Small intestine (tissue), 7 donors: ENCODE results near the gene FAM156B. TPM values are rescaled to one million over a fixed set of nuclear protein-coding genes. Genes with fewer than 3 reads are reported as not detected.
"Not testable (repeated sequence)": the region's sequence is repeated elsewhere in the genome, so short reads cannot be mapped to it uniquely, and the experiment has no call there.

ENCODE experiments used
- DNase-seq, 2 donors: peaks; one replicate each; pipeline versions ENCODE4 v3.0.0 to v3.0.0-alpha.2; 2013
- FAIRE-seq: peaks from 2 replicates; lab custom pipeline; 2012; peaks lifted over from hg19 to GRCh38; lab: Jason Lieb, UNC
- H3K27ac ChIP-seq, 3 donors: one replicate each; pipeline ENCODE4 v1.5.1; 2013; ENCODE audit warnings: low read length in 2 of 3, mild to moderate bottlenecking in 2 of 3, control low read depth in 1 of 3, inconsistent platforms in 1 of 3, low read depth in 1 of 3, moderate library complexity in 1 of 3
- H3K27me3 ChIP-seq, 3 donors: one replicate each; pipeline ENCODE4 v1.6.1; 2013; ENCODE audit warnings: low read length in 3 of 3, inconsistent platforms in 1 of 3; ENCODE audit not compliant: control insufficient read depth in 3 of 3, insufficient read depth in 3 of 3
- H3K36me3 ChIP-seq, 3 donors: one replicate each; pipeline ENCODE4 v1.6.1; 2013; ENCODE audit warnings: low read length in 3 of 3, inconsistent platforms in 1 of 3, low read depth in 1 of 3, mild to moderate bottlenecking in 1 of 3, moderate library complexity in 1 of 3; ENCODE audit not compliant: control insufficient read depth in 3 of 3, insufficient read depth in 2 of 3
- H3K4me1 ChIP-seq, 3 donors: one replicate each; pipeline ENCODE4 v1.6.1; 2013; ENCODE audit warnings: low read length in 2 of 3, inconsistent platforms in 1 of 3, low read depth in 1 of 3, mild to moderate bottlenecking in 1 of 3, moderate library complexity in 1 of 3; ENCODE audit not compliant: control insufficient read depth in 3 of 3, insufficient read depth in 2 of 3
- H3K4me3 ChIP-seq, 3 donors: one replicate each; pipeline ENCODE4 v1.5.1; 2013; ENCODE audit warnings: low read length in 3 of 3, control low read depth in 1 of 3, inconsistent platforms in 1 of 3, low read depth in 1 of 3, mild to moderate bottlenecking in 1 of 3, moderate library complexity in 1 of 3
- H3K9me3 ChIP-seq, 2 donors: one replicate each; pipeline ENCODE4 v1.6.1; 2013; ENCODE audit warnings: low read depth in 1 of 2, low read length in 1 of 2; ENCODE audit not compliant: control insufficient read depth in 2 of 2, insufficient read depth in 1 of 2
- WGBS, 3 donors: extraction: QIAGEN DNeasy Blood & Tissue Kit; methylation state at CpG; one replicate each; pipeline ENCODE4 v1.1.7; 2013; 5-methylcytosine and 5-hydroxymethylcytosine counted together
- polyA plus RNA-seq, 4 donors: library from polyadenylated mRNA; stranded (reverse) in 3 of 4; unstranded in 1 of 4; fragments of 200-250 nt in 3 of 4; fragments of 120-200 nt in 1 of 4; gene quantifications; one replicate each; pipeline versions ENCODE4 v1.2.1 to v1.2.3, GENCODE V29; 2013
- donor health status: healthy with polysubstance abuse.
- donor health status: control.
- donor health status: control.
- donor health status: Bipolar disorder and iron deficiency.
- donor health status: healthy.

The FAM156B gene
- polyA plus RNA-seq, 4 donors = 11.3 to 59.9 (median 33.2) TPM

- WGBS, 3 donors = 0 to 1% (median 0%) methylated on average over 26 to 61 of the region's 61 CpGs
- Histone ChIP-seq H3K27me3 (no peaks in the 10 kb centered on the region), H3K9me3 (no peaks in the 10 kb centered on the region), H3K4me1 (no peaks in the 10 kb centered on the region), H3K36me3 (no peaks in the 10 kb centered on the region), H3K4me3 (peak overlapping the region; percentile 43 to 76 (median 71)), H3K27ac (peak overlapping the region; percentile 93 to 99 (median 93))
- DNase-seq (peak; percentile 90 to 93), FAIRE-seq (no peak)
Observed at GRCh38 chrX:52934704-52935469, 37.8 kb downstream of the FAM156B start.

DNA sequence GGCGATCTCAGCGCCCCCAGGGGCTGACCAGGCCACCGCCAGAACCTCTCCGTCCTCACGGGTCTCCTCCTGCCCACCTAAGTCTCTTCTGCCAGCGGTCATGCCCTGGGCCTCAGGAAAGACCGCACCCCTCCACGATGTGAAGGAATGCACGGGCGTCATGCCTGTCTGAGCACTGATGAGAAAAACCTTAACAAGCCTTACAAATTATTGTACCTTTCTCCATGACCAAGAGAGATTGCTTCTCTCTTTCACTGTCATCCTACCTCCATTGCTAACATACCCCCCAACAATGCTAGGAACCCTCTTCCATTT, 38.3 kb downstream of the FAM156B start:
- H3K27me3 ChIP-seq, FAIRE-seq, H3K4me1 ChIP-seq, H3K9me3 ChIP-seq, H3K36me3 ChIP-seq: not testable (repeated sequence)
- WGBS, 3 donors = 0 to 5% (median 1%) methylated on average over 2 to 10 of the region's 10 CpGs
- peak in 1 of 2 donors; percentile 20 for DNase-seq
- Histone ChIP-seq H3K4me3 (peak overlapping the region; percentile 43 to 76 (median 71)), H3K27ac (peak overlapping the region; percentile 93 to 99 (median 93))

DNA sequence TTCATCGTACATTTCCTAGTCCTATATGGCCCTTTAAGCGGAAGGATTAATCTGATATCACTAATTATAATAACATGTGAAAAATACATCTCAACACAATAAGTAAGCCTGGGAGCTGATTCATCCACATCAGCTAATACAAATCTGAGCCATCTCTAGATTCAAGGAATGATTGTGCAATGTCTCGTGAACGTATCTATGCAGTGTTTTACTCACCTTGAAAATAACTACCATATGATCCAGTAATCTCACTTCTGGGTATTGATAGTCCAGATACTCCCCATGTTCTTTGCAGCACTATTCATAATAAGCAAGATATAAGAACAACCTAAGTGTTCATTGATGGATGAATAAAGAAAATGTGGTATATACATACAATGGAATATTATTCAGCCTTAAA, 43.6 kb downstream of the FAM156B start:
- H3K4me1 ChIP-seq, H3K4me3 ChIP-seq, H3K27ac ChIP-seq, H3K9me3 ChIP-seq, DNase-seq, FAIRE-seq, H3K27me3 ChIP-seq, H3K36me3 ChIP-seq: not testable (repeated sequence)
- WGBS, 3 donors = no CpG with 5 or more reads among the region's 4 CpGs

DNA sequence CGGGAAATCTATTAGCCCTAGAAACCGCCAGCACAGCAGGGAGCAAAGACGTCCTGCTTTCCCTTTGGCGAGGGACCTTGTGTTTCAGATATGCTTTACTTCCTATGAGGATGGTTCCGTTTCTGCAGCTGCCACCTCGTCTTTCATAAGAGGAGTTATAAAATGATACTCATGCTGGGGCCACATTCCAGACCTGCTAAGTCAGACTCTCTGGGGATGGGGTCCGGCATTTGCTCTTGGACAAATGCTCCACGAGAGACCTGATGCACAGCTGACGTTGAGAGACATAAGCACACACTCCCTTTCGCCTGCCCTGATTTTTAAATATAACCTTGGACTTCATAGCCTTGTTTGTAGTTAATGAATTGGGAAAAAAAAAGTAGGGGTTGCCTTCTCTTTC, 44.6 kb downstream of the FAM156B start:
- WGBS, 3 donors = no CpG with 5 or more reads among the region's 10 CpGs
- H3K27ac ChIP-seq, H3K4me3 ChIP-seq, H3K9me3 ChIP-seq, DNase-seq, FAIRE-seq, H3K27me3 ChIP-seq, H3K4me1 ChIP-seq, H3K36me3 ChIP-seq: not testable (repeated sequence)

DNA sequence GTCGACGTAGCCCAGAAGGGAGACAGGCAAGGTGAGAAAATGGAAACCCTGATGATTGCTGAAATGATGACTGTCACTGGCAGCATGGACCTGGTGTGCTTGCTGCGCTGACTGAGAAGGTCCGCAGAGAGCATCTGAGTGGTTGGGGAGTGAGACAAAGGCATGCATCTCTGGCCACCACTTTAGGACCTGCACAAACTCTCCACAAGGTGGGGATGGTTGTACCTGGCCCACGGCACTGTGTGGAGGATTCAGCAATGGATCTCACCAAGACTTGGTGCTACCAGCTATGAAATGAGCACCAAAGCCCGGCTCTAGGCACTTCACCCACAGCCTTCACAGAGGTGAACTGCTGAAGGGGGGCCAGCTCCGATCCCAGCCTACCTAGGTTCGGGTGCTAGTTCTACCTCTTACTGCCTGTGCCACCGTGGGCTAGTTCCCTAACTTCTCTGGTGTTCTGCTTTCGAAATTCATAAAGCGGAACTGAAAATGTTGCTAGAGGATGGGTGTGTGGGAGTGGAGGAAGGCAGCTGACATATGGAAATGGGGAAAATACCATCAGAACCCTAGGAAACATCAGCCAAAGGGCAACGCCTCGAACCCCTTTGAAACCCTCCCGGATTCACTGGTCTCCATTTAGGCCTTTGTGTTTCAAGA, 48.8 kb downstream of the FAM156B start:
- not testable (repeated sequence) for H3K4me1 ChIP-seq, H3K27ac ChIP-seq, H3K27me3 ChIP-seq, H3K4me3 ChIP-seq, H3K9me3 ChIP-seq, H3K36me3 ChIP-seq, DNase-seq, FAIRE-seq
- no CpG with 5 or more reads among the region's 14 CpGs for WGBS, 3 donors

DNA sequence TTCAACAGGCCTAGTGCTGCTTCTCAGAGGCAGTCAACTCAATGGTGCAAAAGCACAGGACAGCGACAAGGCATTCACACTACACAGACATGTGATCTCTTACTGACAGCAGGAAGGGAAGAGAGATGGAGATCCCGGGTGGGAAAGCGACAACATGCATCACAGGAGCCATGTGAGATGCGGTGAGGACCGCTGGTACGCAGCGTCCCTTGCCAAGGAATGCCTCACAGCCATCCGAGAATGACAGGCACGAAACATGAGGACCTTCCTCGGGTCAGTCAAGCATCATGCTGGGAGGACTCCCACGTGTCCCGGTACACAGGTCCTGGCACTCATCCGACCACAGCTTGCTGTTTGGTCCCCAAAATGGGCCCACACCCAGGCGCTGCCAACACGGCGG, 50.4 kb downstream of the FAM156B start:
- no CpG with 5 or more reads among the region's 16 CpGs for WGBS, 3 donors
- H3K4me1 ChIP-seq, H3K9me3 ChIP-seq, FAIRE-seq, H3K4me3 ChIP-seq, H3K27ac ChIP-seq, H3K27me3 ChIP-seq, H3K36me3 ChIP-seq, DNase-seq: not testable (repeated sequence)

GRCh38 chrX:52948265-52948664, 51.1 kb downstream of the FAM156B start:
- H3K36me3 ChIP-seq, H3K27me3 ChIP-seq, FAIRE-seq, H3K27ac ChIP-seq, DNase-seq, H3K4me3 ChIP-seq, H3K4me1 ChIP-seq, H3K9me3 ChIP-seq: not testable (repeated sequence)
- WGBS, 3 donors = no CpG with 5 or more reads among the region's 17 CpGs

DNA sequence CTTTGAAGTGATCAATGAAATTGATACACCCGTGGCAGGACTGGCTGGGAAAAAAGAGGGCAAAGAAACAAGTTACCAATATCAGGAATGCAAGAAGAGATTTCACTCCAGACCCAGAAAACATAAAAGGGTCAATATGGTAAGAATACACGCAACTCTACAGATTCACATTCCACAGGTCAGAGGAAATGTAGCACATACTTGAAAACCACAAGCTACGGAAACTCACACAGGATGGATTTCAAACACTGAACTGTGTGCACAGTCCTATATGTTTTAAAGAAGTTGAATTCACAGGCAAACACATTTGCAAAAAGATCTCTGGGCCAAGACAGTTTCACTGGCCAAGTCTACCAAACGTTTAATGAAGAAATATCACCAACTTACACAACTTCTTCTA, 52.2 kb downstream of the FAM156B start:
- not testable (repeated sequence) for H3K36me3 ChIP-seq, H3K9me3 ChIP-seq, H3K4me3 ChIP-seq, H3K27me3 ChIP-seq, DNase-seq, H3K27ac ChIP-seq, FAIRE-seq, H3K4me1 ChIP-seq
- WGBS, 3 donors = no CpG with 5 or more reads among the region's 4 CpGs
